ENCODE data around the gene CCSER1. TPM values are rescaled to one million over a fixed set of nuclear protein-coding genes. Genes with fewer than 3 reads are reported as not detected.

Gene CCSER1
- total RNA-seq, 1 donor: 0.43 TPM

- H3K4me3 ChIP-seq (ENCODE audit: low read depth, low read length): no peak overlapping the region
- no peak for DNase-seq (ENCODE audit: low read depth)
- TF ChIP-seq CTCF (IDR thresholded peaks at IDR 0.05; ENCODE audit: insufficient read depth, low read depth, low read length): no peak
These were observed 2.9 kb upstream of the CCSER1 start for GRCh38 chr4:90124276-90124675.

GRCh38 chr4:90126805-90127204 is 389 bp upstream of the CCSER1 start:
- TF ChIP-seq CTCF (IDR thresholded peaks at IDR 0.05; ENCODE audit: insufficient read depth, low read depth, low read length): no peak
- no peak overlapping the region for H3K4me3 ChIP-seq (ENCODE audit: low read depth, low read length)
- DNase-seq (ENCODE audit: low read depth): no peak

- no peak for TF ChIP-seq CTCF (IDR thresholded peaks at IDR 0.05; ENCODE audit: insufficient read depth, low read depth, low read length)
- DNase-seq (ENCODE audit: low read depth): no peak
These were observed 632 bp downstream of the CCSER1 start for GRCh38 chr4:90127706-90128345.

GRCh38 chr4:90128961-90129495 is 1.8 kb downstream of the CCSER1 start:
- no peak for DNase-seq (ENCODE audit: low read depth)
- TF ChIP-seq CTCF (IDR thresholded peaks at IDR 0.05; ENCODE audit: insufficient read depth, low read depth, low read length): no peak
- no peak overlapping the region for H3K4me3 ChIP-seq (ENCODE audit: low read depth, low read length)

More at GRCh38 chr4:90127706-90128345, 632 bp downstream of the CCSER1 start:
- H3K4me3 ChIP-seq (ENCODE audit: low read depth, low read length): no peak overlapping the region

GRCh38 chr4:90130076-90130475 is 2.9 kb downstream of the CCSER1 start:
- DNase-seq (ENCODE audit: low read depth): no peak
- H3K4me3 ChIP-seq (ENCODE audit: low read depth, low read length): no peak overlapping the region
- no peak for TF ChIP-seq CTCF (IDR thresholded peaks at IDR 0.05; ENCODE audit: insufficient read depth, low read depth, low read length)

- no peak overlapping the region for H3K4me3 ChIP-seq (ENCODE audit: low read depth, low read length)
- TF ChIP-seq CTCF (IDR thresholded peaks at IDR 0.05; ENCODE audit: insufficient read depth, low read depth, low read length): no peak
- DNase-seq (ENCODE audit: low read depth): peak; percentile 2
These were observed 10.4 kb downstream of the CCSER1 start for GRCh38 chr4:90137555-90137954.

GRCh38 chr4:90142081-90142480 is 14.9 kb downstream of the CCSER1 start:
- TF ChIP-seq CTCF (IDR thresholded peaks at IDR 0.05; ENCODE audit: insufficient read depth, low read depth, low read length): no peak
- no peak for DNase-seq (ENCODE audit: low read depth)
- no peak overlapping the region for H3K4me3 ChIP-seq (ENCODE audit: low read depth, low read length)

Measured in fibroblast of villous mesenchyme (primary cell).